C4-2B (cell line): Measurements from ENCODE around the gene GSTM3.

Experiments used
- H3K27ac ChIP-seq: fragments of 450-650 bp; 2 replicates; pipeline ENCODE4 v1.5.1; 2017
- CTCF ChIP-seq: fragments of 450-650 bp; conservative IDR thresholded peaks from 2 replicates; pipeline ENCODE4 v1.5.1; 2017; ENCODE audit warnings: mild to moderate bottlenecking
- ZFX ChIP-seq: fragments of 450-650 bp; IDR thresholded peaks from 2 replicates; pipeline ENCODE4 v1.6.1; 2017

GSTM3 gene

GRCh38 chr1:109764561-109765482 lies 24.0 kb upstream of the GSTM3 start:
- TF ChIP-seq ZFX (no peak), CTCF (no peak)
- H3K27ac ChIP-seq = no peak overlapping the region

GRCh38 chr1:109763646-109764415 lies 23.0 kb upstream of the GSTM3 start, which contains the start of gene EPS8L3:
Gene EPS8L3, minus strand, starts transcription at chr1:109763923. Its CDS starts 2,174 bp downstream, at chr1:109761749.
- no peak within 1 kb of the TSS for H3K27ac ChIP-seq
- no peak for TF ChIP-seq ZFX
- no peak for TF ChIP-seq CTCF

GRCh38 chr1:109762821-109763645 lies 22.2 kb upstream of the GSTM3 start:
- no peak overlapping the region for H3K27ac ChIP-seq
- TF ChIP-seq CTCF (no peak), ZFX (no peak)

GRCh38 chr1:109762039-109762585 lies 21.3 kb upstream of the GSTM3 start:
- no peak overlapping the region for H3K27ac ChIP-seq
- TF ChIP-seq ZFX (no peak), CTCF (no peak)

- H3K27ac ChIP-seq = no peak overlapping the region
- TF ChIP-seq CTCF = no peak
- no peak for TF ChIP-seq ZFX
These were observed 20.6 kb upstream of the GSTM3 start for GRCh38 chr1:109761227-109762038.

- no peak for TF ChIP-seq ZFX
- TF ChIP-seq CTCF = no peak
- no peak overlapping the region for H3K27ac ChIP-seq
These were observed 19.9 kb upstream of the GSTM3 start for GRCh38 chr1:109760581-109761226.
